Stomach (tissue), 9 donors: ENCODE results near the gene PLTP. TPM values are rescaled to one million over a fixed set of nuclear protein-coding genes. Genes with fewer than 3 reads are reported as not detected.

Experiments used
- DNase-seq, 2 donors: peaks; one replicate each; pipeline versions ENCODE4 v3.0.0 to v3.0.0-alpha.2; 2013 to 2019
- H3K27ac ChIP-seq, 5 donors: fragments of 200-600 bp in 4 of 5; sonication (generic) in 4 of 5; one replicate each; pipeline ENCODE4 v1.5.1; 2013 to 2019; ENCODE audit warnings: mild to moderate bottlenecking in 1 of 5, moderate library complexity in 1 of 5
- H3K27me3 ChIP-seq, 3 donors: fragments of 200-600 bp; sonication (generic); one replicate each; pipeline ENCODE4 v1.5.1; 2017 to 2019; ENCODE audit warnings: mixed run types in 1 of 3
- H3K36me3 ChIP-seq, 4 donors: fragments of 200-600 bp; sonication (generic); 1 replicate in 3 of 4; 2 replicates in 1 of 4; pipeline ENCODE4 v1.5.1; 2016 to 2019
- H3K4me1 ChIP-seq, 4 donors: fragments of 200-600 bp; sonication (generic); one replicate each; pipeline ENCODE4 v1.5.1; 2016 to 2019
- H3K4me3 ChIP-seq, 4 donors: fragments of 200-600 bp; sonication (generic) in 3 of 4; one replicate each; pipeline ENCODE4 v1.5.1; 2016 to 2019; ENCODE audit warnings: mild to moderate bottlenecking in 1 of 4
- H3K9me3 ChIP-seq, 4 donors: fragments of 200-600 bp; sonication (generic); one replicate each; pipeline ENCODE4 v1.5.1; 2016 to 2019
- EP300 ChIP-seq: sonication (generic); formaldehyde crosslinking; IDR thresholded peaks from one replicate; pipeline ENCODE4 v1.6.1; 2017; ENCODE audit warnings: antibody characterized with exemption
- POLR2A ChIP-seq, 4 donors: fragments of 450-650 bp; IDR thresholded peaks; one replicate each; pipeline ENCODE4 v1.6.1; 2016; ENCODE audit warnings: antibody characterized with exemption in 4 of 4, control low read depth in 2 of 4, mild to moderate bottlenecking in 1 of 4, moderate library complexity in 1 of 4
- POLR2AphosphoS5 ChIP-seq, 3 donors: sonication (generic); formaldehyde crosslinking; IDR thresholded peaks; one replicate each; pipeline ENCODE4 v1.6.1; 2016; ENCODE audit warnings: antibody characterized with exemption in 3 of 3
- WGBS, 5 donors: extraction: QIAGEN DNeasy Blood & Tissue Kit in 3 of 5; methylation state at CpG; one replicate each; pipeline versions ENCODE4 v1.1.5 to v1.1.7; 2013 to 2018; 5-methylcytosine and 5-hydroxymethylcytosine counted together
- intact Hi-C: fragments of 100-400 bp; cut with DNase I; formaldehyde crosslinking; loops from one replicate; pipeline ENCODE4 v1.15.1; 2023; ENCODE audit warnings: low total_unique reads
- polyA plus RNA-seq, 3 donors: library from polyadenylated mRNA; stranded (reverse); fragments of 200-250 nt; gene quantifications; one replicate each; pipeline ENCODE4 v1.2.3, GENCODE V29; 2013
- total RNA-seq, 5 donors: library from RNA; depleted of rRNA; stranded (reverse); fragments of >200 nt; gene quantifications; one replicate each; pipeline versions ENCODE4 v1.1.0 to v1.2.3, GENCODE V29; 2014 to 2016
- TF ChIP-seq, protein P1 (sequence below), 7 experiments: fragments of 450-650 bp in 4 of 7; fragments of 200-600 bp in 3 of 7; sonication (generic) in 3 of 7; IDR thresholded peaks; one replicate each; pipeline ENCODE4 v1.5.1; 2016 to 2019; ENCODE audit warnings: antibody characterized with exemption in 7 of 7, control low read depth in 2 of 7, mild to moderate bottlenecking in 1 of 7
- donor health status: healthy with polysubstance abuse.
- donor health status: Bipolar disorder and iron deficiency.
- donor health status: healthy.

Gene PLTP
- total and polyA plus RNA-seq, 8 donors: 22.0 to 313 (median 55.9) TPM

DNA sequence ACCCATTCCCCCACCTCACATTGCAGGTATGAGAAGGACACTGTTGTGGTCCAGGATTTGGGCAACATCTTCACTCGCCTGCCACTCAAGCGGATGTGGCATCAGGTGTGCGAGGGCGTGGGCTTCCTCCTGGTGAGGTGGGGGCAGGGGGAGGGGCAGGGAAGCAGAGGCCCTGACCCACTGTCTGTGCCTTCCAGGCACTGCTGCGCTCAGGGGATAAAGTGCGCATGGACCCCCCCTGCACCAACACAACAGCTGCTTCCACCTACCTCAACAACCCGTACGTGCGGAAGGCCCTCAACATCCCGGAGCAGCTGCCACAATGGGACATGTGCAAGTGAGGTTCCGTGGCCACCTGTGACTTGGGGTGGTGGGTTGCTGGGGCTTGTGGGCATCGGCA is 17.2 kb downstream of the PLTP start:
- 76 to 90% (median 80%) methylated on average over 10 to 12 of the region's 12 CpGs for WGBS, 5 donors
- no peaks in the 10 kb centered on the region for H3K9me3 ChIP-seq
- no peak overlapping the region for H3K27ac ChIP-seq
- H3K4me1 ChIP-seq: peaks cover 13 to 33% (median 32%) of the 10 kb centered on the region in 4 donors
- TF ChIP-seq, protein P1, sequence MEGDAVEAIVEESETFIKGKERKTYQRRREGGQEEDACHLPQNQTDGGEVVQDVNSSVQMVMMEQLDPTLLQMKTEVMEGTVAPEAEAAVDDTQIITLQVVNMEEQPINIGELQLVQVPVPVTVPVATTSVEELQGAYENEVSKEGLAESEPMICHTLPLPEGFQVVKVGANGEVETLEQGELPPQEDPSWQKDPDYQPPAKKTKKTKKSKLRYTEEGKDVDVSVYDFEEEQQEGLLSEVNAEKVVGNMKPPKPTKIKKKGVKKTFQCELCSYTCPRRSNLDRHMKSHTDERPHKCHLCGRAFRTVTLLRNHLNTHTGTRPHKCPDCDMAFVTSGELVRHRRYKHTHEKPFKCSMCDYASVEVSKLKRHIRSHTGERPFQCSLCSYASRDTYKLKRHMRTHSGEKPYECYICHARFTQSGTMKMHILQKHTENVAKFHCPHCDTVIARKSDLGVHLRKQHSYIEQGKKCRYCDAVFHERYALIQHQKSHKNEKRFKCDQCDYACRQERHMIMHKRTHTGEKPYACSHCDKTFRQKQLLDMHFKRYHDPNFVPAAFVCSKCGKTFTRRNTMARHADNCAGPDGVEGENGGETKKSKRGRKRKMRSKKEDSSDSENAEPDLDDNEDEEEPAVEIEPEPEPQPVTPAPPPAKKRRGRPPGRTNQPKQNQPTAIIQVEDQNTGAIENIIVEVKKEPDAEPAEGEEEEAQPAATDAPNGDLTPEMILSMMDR (IDR thresholded peaks at IDR 0.05): no peak
- TF ChIP-seq EP300 (no peak), POLR2A (IDR thresholded peaks at IDR 0.05) (no peak), POLR2AphosphoS5 (IDR thresholded peaks at IDR 0.05) (no peak)
- no peak overlapping the region for H3K4me3 ChIP-seq
- H3K36me3 ChIP-seq: peaks cover 38 to 75% (median 74%) of the 10 kb centered on the region in 4 donors
- intact Hi-C loops: no loop called here
- DNase-seq: no peak
- H3K27me3 ChIP-seq: no peaks in the 10 kb centered on the region

DNA sequence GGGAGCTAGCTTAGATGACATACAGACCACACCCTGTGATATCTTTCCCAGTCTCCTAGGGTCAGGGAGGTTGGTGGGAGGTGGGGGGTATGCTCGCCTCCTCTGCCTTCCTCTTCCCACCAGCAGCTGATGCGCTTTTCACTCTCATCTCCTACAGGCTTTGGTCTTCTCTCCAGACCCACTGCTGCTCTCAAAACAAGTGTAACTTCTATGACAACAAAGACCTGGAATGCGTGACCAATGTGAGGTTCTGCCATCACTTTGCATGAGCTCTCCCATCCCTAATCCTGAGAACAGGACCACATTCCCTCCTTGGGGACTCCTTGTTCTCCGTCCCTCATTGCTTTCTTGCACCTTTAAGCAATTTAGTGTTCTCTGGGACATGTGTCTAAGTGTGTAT is 18.1 kb downstream of the PLTP start:
- H3K4me3 ChIP-seq: no peak overlapping the region
- TF ChIP-seq EP300 (no peak), POLR2A (IDR thresholded peaks at IDR 0.05) (no peak)
- no peak overlapping the region for H3K27ac ChIP-seq
- H3K36me3 ChIP-seq: peaks cover 38 to 66% (median 64%) of the 10 kb centered on the region in 4 donors
- no peaks in the 10 kb centered on the region for H3K27me3 ChIP-seq
- WGBS, 5 donors: 91 to 93% (median 93%) methylated on average over 4 of the region's 4 CpGs
- H3K9me3 ChIP-seq: no peaks in the 10 kb centered on the region
- peaks cover 15 to 42% (median 39%) of the 10 kb centered on the region in 4 donors for H3K4me1 ChIP-seq
- no peak for DNase-seq
- intact Hi-C loops: no loop called here

- Histone ChIP-seq H3K27me3 (no peaks in the 10 kb centered on the region), H3K4me3 (peak overlapping the region in 2 of 4 donors; percentile 65 to 92), H3K36me3 (peaks cover 41 to 66% (median 61%) of the 10 kb centered on the region in 4 donors), H3K9me3 (no peaks in the 10 kb centered on the region), H3K4me1 (peaks cover 15 to 46% (median 42%) of the 10 kb centered on the region in 4 donors), H3K27ac (peak overlapping the region in 2 of 5 donors; percentile 43 to 87)
- no peak for DNase-seq
- intact Hi-C loops: no loop called here
- WGBS, 5 donors: 72 to 87% (median 78%) methylated on average over 3 to 4 of the region's 4 CpGs
- TF ChIP-seq EP300 (no peak), POLR2A (IDR thresholded peaks at IDR 0.05) (no peak), POLR2AphosphoS5 (IDR thresholded peaks at IDR 0.05) (no peak)
- TF ChIP-seq, protein P1 (IDR thresholded peaks at IDR 0.05): no peak
These were observed 19.0 kb downstream of the PLTP start for GRCh38 chr20:45892828-45893500.

GRCh38 chr20:45892049-45892825 is 19.7 kb downstream of the PLTP start:
- H3K36me3 ChIP-seq: peaks cover 41 to 66% (median 57%) of the 10 kb centered on the region in 4 donors
- WGBS, 5 donors: 73 to 85% (median 78%) methylated on average over 9 of the region's 9 CpGs
- peaks cover 15 to 50% (median 42%) of the 10 kb centered on the region in 4 donors for H3K4me1 ChIP-seq
- H3K27me3 ChIP-seq: no peaks in the 10 kb centered on the region
- H3K27ac ChIP-seq: peak overlapping the region in 4 of 5 donors; percentile 83 to 88 (median 87)
- TF ChIP-seq, protein P1 (IDR thresholded peaks at IDR 0.05): no peak
- TF ChIP-seq EP300 (no peak), POLR2A (IDR thresholded peaks at IDR 0.05) (no peak), POLR2AphosphoS5 (IDR thresholded peaks at IDR 0.05) (no peak)
- H3K9me3 ChIP-seq: no peaks in the 10 kb centered on the region
- peak overlapping the region; percentile 65 to 92 (median 74) for H3K4me3 ChIP-seq
- peak; percentile 28 to 41 for DNase-seq
- intact Hi-C loops: no loop called here
